HG03095 (cell line): ENCODE results near the gene METTL22.

Experiments
- ATAC-seq: cut with Tn5 transposase; IDR thresholded peaks from one replicate; pipeline ENCODE4 v1.9.1; 2021; ENCODE audit warnings: moderate library complexity; ENCODE audit not compliant: unreplicated experiment

METTL22 gene

DNA sequence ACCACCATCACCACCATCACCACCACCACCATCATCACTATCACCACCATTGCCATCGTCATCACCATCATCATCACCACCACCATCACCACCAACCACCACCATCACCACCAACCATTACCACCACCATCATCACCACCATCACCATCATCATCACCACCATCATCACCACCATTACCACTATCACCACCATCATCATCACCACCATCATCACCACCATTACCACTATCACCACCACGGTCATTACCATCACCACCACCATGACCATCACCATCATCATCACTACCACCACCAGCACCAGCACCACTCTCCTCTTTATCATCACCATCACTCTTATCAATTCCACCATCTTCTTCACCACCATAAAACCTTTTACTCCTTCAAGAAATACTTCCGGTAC lies 30.0 kb upstream of the METTL22 start:
- ATAC-seq, result no peak

DNA sequence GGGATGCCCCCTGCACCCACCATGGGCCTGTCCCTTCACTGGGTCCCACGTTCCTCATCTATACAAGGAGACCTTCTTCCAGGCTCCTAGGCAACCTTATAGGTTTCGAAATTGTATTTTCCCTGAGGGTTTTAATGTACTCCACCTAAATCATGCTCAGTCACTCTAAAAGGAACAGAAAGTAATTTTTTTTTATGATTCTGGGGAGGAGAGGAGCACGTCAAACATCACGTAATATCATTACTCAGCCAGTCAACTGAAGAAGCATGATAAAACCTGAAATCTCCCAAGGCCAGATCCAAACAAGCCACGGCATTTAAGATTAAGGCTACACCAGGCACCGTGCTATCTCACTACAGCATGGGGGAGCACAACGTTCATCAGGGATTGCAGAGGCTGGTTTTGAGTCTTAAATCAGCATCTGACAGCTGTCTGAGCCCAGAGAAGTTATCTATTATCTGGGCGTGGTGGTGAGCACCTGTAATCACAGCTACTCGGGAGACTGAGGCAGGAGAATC lies 27.3 kb upstream of the METTL22 start:
- no peak for ATAC-seq

DNA sequence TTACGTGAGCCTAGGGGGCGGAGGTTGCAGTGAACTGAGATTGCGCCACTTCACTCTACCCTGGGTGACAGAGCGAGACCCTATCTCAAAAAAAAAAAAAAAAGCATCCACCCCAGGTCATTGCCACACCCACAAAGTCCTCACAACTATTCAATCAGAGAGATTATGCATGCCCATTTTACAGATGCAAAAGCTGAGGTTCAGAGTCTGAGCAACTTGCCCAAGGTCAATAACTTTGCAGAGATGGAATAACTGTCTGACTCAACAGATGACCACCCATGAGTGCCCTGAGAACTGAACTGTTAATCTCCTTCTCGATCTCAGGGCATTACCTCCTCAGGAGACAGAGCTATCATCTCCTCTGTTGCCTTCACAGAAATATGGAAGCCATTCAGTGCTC lies 25.7 kb upstream of the METTL22 start:
- ATAC-seq, result no peak

- no peak for ATAC-seq
Measured at GRCh38 chr16:8596581-8596980, 24.9 kb upstream of the METTL22 start.

DNA sequence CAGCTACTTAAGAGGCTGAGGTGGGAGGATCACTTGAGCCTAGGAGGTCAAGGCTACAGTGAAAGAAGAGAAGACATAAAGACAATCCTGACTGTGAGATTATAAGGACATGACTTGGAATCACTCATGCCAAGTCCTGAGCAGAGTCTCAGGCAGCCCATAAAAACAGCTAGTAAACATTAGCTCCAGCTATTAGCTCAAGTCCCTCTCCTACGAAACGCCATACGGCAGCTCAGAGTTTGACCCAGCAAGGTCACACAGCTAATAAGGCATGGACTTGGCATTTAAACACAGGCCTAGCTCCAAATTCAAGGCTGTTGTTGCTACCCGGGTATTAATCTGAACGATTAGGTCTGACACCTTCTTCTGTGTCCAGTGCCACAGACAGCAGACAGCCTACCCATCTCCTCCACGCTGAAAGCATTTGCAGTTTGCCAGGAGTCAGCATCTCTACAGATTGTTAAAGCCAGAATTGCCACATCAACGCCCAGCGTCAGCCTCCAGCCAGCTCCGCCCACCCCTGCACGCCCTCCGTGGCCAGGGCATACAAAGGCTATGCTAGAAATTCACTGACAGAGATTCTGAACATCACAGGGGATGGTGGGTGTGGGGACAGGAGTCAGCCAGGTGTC lies 21.2 kb upstream of the METTL22 start:
- no peak for ATAC-seq

DNA sequence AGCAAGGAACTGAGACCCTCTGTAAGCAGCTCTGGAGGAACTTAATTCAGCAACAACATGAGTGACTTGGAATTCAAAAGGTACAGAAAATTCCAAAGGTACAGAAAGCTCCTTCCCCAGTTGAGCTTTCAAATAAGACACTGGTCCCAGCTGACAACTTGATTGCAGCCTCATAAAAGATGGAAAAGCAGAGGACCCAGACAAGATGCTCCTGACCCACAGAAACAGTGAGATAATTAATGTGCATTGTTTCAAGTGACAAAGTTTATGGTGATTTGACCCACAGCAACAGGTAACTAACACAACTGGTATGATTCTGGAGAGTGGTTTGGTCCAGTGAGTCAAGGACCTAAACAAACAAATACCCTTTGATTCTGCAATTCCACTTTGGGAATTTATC lies 15.9 kb upstream of the METTL22 start:
- ATAC-seq, result no peak

DNA sequence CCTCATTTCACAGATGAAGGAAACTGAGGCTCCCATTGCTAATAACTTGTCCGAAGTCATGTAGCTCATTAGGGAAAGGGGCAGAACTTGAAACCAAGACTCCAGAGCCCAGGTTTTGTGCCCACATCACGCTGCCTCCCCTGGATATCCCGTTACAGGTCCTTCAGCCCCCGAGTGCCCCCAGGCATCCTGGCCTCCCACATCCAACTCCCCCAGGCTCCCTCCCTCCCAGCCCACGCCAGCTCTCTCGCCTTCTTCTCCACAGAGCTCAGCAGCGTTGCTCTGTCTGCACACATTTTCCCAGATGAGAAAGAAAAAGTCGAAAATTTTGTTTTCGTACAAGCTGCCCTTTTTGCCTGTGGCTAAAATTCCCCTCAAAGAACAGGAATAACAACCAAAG lies 14.3 kb upstream of the METTL22 start:
- ATAC-seq, result no peak

GRCh38 chr16:8611122-8611521 lies 10.4 kb upstream of the METTL22 start:
- ATAC-seq, result no peak

DNA sequence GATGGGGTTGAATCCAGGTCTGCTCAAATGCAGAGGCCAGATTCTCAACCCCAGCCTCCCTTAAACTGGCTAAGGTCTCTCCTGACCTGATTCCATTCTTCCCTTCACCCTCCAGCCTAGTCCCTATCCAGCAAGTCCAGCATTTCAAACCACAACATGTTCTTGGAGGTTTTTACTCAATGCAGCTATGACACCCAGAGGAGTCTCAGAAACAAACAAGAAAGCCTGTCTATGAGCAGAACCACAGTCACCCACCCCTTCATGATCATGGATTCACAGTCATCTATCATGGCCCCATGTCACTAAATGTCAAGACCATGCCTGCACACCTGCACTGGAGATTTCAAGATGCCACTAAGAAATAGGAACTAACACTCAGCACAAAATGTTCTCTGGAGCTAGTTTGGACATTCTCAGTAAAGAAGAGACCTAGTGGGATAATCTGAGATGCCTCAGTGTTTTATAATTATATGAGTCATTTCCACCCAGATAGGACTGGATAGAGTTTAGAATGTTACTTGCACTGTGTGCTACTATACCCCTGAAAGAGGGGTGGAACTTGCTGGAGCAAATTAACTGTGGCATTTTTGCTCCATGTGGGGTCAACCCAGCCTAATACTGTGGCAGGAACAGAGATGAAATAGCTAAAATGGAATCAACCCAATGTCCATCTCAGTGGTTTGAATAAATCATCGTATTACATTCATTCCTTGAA lies 9.5 kb upstream of the METTL22 start:
- ATAC-seq, result no peak

GRCh38 chr16:8614435-8615029 lies 7.0 kb upstream of the METTL22 start:
- no peak for ATAC-seq

GRCh38 chr16:8619671-8620370 lies 1.7 kb upstream of the METTL22 start:
- ATAC-seq, result no peak

DNA sequence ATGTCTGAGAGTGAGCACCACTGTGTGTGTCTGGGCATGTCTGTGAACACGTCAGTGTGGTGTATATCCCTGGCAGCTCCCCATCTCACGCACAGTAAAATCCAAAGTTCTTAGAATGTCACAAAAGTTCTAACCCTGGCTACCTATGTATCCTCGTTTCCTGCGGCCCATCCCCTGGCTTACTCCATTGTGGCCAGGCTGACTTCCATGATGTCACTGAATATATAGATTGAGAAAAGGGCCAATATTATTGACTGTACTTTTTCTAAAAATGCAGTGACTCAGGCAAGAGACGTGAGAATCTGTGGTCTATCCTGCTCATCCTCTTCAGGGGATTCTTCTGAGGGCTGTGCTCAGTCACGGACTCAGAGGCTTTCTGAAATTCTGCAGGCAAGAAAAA lies 963 bp upstream of the METTL22 start:
- ATAC-seq, result no peak

DNA sequence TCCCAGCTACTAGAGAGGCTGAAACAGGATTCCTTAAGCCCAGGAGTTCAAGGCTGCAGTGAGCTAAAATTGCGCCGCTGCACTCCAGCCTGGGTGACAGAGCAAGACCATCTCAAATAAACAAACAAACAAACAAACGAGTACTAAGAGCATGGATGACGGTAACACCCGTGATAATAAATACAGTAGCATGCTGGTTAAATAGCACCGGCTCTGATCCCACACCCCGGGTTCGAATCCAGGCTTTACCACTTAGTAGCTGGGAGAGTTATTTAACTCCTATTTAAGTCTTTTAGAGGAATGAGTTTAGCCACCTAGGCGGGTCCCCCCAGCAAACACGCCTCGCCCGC lies 301 bp upstream of the METTL22 start:
- no peak for ATAC-seq

DNA sequence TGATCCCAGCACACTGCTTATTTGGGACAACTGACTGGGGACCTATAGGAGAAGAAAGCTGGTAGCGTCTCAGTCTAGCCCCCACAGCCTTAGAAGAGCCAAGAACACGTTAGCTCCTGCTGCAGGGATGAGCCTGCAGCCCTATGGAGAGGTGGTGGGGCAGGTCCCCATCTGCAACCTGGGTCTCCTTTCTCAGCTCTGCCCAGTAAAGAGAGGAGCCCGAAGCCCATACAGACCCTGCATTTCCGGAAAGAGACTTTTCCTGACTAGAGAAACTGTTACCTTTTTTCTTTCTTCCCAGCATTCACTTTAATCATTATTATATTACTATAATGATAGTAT lies 788 bp downstream of the METTL22 start:
- no peak for ATAC-seq

GRCh38 chr16:8623634-8624033 lies 2.1 kb downstream of the METTL22 start:
- no peak for ATAC-seq

DNA sequence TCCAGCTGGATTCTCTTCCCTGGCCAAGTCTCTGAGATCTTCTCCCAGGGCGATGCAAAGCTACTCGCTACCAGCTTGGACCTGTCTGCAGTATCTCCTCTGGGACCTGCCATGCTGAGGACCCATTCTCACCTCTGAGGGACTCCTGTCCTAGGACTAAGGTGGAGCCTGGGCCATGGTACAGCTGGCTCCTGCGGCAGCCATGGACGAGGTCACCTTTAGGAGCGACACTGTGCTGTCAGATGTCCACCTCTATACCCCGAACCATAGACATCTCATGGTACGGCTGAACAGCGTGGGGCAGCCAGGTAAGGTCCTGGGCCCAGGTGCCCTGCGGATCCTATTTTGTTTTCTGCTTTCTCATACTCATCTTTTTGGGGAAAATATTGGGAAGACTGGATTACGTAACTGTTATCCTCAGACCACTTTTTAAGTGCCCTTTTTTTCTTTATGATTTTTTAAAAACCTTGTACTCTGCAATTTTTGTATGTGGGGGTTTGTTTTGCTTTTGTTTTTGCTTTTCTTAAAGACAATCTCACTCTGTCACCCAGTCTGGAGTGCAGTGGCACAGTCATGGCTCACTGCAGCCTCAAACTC lies 4.1 kb downstream of the METTL22 start:
- ATAC-seq, result no peak

DNA sequence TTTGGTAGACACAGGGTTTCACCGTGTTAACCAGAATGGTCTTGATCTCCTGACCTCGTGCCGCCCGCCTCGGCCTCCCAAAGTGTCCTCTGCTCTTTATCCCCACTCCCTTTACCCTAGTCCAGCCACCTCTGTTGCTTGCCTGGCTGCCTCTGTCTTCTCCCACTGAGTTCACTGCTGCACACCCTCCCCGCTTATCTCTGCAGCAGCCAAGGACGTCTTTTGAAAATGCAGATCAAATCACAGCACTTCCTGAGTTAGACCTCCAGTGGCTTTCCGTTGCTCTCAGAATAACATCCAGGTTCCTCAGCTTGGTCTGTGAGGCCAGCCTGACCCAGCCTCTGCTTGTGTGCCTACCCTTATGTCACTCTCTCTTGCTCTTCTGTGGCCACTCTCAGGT lies 5.4 kb downstream of the METTL22 start:
- no peak for ATAC-seq

DNA sequence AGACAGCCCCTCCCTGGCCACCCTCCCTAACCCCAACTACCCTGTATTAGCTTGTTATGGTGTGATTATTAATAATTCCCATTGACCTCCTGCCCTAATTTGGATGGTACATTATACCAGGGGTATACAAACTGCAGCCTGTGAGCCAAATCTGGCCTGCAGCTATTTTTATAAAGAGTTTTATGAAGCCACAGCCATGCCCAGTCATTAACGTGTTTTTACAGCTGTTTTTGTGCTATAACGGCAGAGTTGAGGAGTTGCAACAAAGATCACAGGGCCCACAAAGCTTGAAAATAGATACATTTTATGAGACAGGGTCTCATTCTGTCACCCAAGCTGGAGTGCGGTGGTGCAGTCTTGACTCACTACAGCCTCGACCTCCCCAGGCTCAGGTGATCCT lies 6.0 kb downstream of the METTL22 start:
- ATAC-seq, result no peak

DNA sequence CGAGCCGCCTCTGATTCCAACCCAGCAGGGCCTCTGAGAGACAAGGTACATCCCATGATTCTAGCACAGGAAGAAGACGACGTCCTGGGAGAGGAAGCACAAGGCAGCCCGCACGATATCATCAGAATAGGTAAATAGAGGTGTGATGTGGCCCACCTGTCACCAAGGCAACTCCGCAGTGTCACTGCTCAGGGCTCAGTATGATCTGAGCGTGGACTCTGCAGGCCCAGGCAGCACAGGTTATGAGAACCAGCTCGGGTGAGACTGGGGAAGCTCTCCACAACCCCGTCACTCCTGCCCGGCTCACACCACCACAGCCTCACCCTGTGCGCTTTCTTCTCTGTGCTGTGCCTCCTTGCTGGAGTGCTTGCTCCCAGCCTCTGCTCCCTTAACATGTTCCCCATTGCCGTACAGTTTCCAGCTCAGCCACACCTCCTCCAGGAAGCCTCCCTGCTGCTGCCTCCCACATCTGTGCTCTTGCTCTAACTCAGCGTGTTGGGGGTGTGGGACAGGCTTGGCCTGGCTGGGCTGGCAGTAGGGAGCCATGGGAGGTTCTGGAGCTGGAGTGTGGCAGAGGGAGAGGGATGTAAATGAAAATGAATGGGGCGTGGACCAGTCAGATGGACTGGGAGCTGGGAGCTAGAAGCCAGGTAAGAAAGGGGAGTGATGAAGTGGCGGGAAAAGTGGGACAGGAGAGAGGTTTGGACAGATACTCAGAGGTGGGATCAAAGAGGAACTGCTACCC lies 7.7 kb downstream of the METTL22 start:
- no peak for ATAC-seq

DNA sequence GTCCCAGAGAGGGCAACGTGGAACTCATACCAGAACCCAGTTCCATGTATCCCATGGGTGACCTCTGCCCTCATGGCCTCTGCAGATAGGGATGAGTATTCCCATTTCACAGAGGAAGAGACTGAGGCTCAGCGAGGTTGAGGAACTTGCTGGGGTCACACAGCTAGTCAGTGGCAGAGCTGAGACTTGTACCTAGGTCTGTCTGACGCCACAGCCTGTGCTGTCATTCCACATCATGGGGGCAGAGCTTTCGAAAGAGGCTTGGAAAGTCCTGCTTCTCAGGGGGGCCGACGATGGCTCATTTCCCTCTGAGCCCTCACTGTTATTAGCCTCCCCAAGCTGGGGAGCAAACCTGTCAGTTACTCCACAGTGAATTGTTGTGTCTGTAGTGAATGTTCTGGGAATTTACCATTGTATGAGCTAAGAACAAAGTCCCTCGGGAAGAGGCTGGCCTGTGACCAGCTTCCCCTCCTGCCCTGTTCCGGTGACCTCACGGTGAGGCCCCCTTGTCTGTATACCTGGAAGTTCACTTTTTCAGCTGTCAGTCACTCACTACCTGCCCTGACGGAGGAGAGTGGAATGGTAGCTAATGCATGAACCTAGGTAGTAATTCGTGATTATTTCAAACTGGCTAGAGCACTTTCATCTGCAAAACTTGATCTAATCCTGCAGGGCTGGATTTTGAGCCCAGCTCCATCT lies 8.9 kb downstream of the METTL22 start:
- ATAC-seq, result no peak
